ENCODE measurements around the gene EDA. TPM values are rescaled to one million over a fixed set of nuclear protein-coding genes. Genes with fewer than 3 reads are reported as not detected.
A peak's percentile ranks its signal among the peaks of the same experiment; 100 is the strongest.

EDA gene
- total RNA-seq, 1 donor from 2014 or later = 1.6 TPM

DNA sequence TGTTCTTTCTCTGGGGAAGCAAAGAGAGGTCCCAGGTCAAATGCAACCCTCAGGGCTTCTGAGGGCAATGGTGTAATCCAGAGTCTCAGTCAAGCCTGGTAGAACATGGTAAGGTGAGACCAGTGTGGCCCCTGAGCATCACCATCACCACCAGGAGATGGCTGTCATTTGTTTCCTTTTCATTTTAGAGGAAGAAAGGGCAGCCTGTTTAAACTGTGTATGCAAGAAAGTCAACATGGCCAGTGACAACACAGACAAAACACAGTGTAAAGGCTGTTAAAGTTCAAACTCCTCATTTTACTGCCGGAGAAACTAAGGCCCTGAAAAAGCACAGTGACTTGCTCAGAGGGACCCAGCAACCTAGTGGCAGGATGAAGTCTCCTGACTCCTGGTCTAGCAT, 2.0 kb upstream of the EDA start:
- TF ChIP-seq, protein P1, sequence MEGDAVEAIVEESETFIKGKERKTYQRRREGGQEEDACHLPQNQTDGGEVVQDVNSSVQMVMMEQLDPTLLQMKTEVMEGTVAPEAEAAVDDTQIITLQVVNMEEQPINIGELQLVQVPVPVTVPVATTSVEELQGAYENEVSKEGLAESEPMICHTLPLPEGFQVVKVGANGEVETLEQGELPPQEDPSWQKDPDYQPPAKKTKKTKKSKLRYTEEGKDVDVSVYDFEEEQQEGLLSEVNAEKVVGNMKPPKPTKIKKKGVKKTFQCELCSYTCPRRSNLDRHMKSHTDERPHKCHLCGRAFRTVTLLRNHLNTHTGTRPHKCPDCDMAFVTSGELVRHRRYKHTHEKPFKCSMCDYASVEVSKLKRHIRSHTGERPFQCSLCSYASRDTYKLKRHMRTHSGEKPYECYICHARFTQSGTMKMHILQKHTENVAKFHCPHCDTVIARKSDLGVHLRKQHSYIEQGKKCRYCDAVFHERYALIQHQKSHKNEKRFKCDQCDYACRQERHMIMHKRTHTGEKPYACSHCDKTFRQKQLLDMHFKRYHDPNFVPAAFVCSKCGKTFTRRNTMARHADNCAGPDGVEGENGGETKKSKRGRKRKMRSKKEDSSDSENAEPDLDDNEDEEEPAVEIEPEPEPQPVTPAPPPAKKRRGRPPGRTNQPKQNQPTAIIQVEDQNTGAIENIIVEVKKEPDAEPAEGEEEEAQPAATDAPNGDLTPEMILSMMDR (conservative IDR thresholded peaks at IDR 0.05; ENCODE audit: low read depth, low read length) = no peak
- DNase-seq (ENCODE audit: low read depth) = no peak
- H3K4me3 ChIP-seq (ENCODE audit: low read depth, low read length) = no peak overlapping the region

DNA sequence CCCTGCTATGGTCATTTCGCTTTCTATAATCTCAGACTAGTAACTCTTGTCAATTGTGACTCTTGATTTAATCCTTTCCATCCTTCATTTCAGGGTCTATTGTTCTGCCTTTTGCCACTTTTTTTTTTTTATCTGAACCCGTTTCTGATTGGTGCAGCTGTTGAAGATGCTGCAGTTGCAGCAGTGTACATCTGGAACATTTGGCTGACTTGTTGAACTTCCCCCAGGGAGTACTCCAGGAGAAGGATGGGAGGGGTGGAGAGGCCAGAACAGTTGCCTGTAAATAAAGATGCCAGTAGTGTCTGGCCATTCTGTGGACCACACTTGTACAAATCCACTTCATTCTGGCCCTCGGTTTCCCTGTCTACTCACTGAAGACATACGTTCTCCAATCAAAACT, 1.0 kb upstream of the EDA start:
- no peak overlapping the region for H3K4me3 ChIP-seq (ENCODE audit: low read depth, low read length)
- no peak for DNase-seq (ENCODE audit: low read depth)
- TF ChIP-seq, protein P1 (conservative IDR thresholded peaks at IDR 0.05; ENCODE audit: low read depth, low read length) = no peak

DNA sequence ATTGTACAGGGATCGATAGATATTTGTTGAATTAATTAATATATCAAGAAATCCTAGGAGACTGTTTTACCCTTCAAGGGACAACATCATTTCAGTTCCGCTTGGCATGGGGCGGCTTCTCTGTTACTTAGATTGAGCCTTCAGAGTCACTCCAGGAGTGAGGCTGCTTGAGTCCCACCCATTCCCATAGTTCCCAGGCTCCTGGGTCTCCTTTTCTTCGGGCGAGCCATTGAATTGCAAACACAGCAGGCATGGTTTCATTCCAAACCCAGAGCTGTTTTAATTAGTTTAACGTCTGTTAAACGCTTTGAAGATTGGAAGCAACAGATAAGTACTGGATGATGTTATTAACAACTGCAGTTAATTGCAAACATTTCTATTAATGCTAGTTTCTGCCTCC, 571 bp upstream of the EDA start:
- TF ChIP-seq, protein P1 (conservative IDR thresholded peaks at IDR 0.05; ENCODE audit: low read depth, low read length) = no peak
- peak overlapping the region; percentile 16 for H3K4me3 ChIP-seq (ENCODE audit: low read depth, low read length)
- DNase-seq (ENCODE audit: low read depth) = no peak

DNA sequence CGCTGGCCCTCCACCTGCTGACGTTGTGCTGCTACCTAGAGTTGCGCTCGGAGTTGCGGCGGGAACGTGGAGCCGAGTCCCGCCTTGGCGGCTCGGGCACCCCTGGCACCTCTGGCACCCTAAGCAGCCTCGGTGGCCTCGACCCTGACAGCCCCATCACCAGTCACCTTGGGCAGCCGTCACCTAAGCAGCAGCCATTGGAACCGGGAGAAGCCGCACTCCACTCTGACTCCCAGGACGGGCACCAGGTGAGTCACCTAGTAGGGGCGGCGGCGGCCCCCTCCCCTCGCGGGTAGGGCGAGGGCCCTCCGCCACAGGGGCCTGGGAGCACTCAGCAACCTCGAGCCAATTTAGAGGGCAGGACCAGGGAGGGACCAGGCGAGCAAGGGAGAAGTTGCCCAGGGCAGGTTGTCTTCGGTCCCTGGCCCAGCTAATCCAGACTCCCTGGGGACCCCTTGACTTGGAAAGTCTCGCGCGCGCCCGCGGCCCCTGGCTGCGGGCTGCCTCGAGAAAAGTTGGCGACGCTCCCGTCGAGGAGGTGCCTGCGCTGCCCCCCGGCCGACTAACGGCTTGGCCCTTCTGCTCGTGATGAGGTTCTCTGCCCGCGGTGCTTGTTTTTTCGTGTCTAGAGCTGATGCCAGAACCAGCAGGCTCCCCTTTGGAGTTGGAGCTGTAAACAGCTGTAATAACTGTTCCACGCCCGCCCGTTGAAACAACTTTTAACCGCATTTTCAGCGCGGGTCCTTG, 717 bp downstream of the EDA start:
- DNase-seq (ENCODE audit: low read depth) = no peak
- TF ChIP-seq, protein P1 (conservative IDR thresholded peaks at IDR 0.05; ENCODE audit: low read depth, low read length) = no peak
- H3K4me3 ChIP-seq (ENCODE audit: low read depth, low read length) = peak overlapping the region; percentile 60

DNA sequence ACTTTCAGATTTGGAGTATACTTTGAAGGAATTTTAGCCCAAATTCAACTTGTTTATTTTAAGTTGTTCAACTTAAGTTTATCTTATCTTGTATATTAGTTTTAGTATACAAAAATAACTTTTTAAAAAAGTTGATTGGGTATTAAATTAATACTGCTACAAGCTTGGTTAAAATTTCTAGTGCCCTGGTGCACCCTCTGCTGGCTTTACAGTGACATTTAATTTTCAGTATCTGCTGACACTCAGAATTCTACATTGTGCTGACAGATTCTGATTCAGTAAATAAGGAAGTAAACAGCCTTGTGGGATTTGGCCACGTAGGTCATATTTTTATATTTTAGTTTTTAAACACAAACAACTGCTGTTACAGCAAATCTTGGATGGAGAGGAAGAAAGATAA, 2.9 kb downstream of the EDA start:
- TF ChIP-seq, protein P1 (conservative IDR thresholded peaks at IDR 0.05; ENCODE audit: low read depth, low read length) = peak; percentile 54
- no peak for DNase-seq (ENCODE audit: low read depth)
- H3K4me3 ChIP-seq (ENCODE audit: low read depth, low read length) = no peak overlapping the region

DNA sequence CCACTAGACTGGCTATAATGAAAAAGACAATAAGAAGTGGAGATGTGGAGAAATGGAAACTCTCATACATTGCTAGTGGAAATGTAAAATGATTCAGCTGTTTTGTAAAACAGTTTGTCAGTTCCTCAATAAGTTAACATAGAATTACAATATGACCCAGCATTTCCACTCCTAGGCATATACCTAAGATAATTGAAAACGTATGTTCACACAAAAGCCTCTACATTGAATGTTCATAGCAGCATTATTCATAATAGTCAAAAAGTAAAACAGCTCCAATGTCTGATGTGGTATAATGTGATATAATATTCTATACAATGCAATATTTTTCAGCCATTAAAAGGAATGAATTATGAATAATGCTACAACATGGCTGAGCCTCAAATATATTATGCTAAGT, 10.2 kb downstream of the EDA start:
- TF ChIP-seq, protein P1 (conservative IDR thresholded peaks at IDR 0.05; ENCODE audit: low read depth, low read length) = no peak
- DNase-seq (ENCODE audit: low read depth) = no peak
- H3K4me3 ChIP-seq (ENCODE audit: low read depth, low read length) = no peak overlapping the region

DNA sequence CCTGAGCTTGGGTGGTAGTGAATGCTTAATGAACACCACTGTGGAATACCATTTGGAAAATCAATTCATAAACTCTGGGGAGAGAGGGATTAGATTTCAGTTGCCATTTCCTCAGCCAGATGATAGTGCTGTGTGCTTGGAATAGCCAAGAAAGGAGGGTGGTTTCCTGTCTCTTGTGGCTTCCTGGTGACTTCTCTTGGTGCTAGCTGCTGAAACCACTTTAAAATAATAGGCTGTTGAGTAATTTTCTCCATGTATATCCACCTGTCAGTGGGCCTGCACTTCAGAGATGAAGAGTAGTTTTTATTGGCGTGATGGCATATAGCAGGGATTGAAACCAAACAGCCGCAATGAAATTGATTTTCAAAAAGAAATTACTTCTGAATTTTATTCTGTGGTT, 11.8 kb downstream of the EDA start:
- H3K4me3 ChIP-seq (ENCODE audit: low read depth, low read length) = no peak overlapping the region
- TF ChIP-seq, protein P1 (conservative IDR thresholded peaks at IDR 0.05; ENCODE audit: low read depth, low read length) = no peak
- no peak for DNase-seq (ENCODE audit: low read depth)
